ENCODE results near the gene HEPHL1. TPM values are rescaled to one million over a fixed set of nuclear protein-coding genes. Genes with fewer than 3 reads are reported as not detected.

The HEPHL1 gene
- total RNA-seq, 1 donor from 2014 or later = not detected

DNA sequence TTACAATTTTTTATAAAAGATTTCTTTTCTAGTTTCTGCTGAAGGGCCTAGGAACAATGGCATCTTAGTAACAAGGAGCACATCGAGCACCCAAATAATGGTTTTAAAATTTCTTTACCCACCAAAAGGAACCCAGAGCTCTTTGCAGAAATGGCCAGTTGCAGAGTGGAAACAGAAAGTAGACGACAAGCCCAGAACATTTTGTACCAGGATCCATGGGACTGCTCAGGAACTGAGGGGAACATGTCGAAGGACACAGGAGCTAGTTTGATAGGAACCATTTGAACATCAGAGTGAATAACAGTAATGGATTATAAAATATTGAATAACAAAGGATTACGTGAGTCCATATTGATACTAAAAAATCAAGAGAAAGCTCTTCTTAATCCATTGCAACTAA, 124.8 kb downstream of the HEPHL1 start:
- Histone ChIP-seq H3K9me3 (replicated peaks) (no peaks in the 10 kb centered on the region), H3K27ac (replicated peaks) (peak overlapping the region; percentile 16), H3K4me1 (peaks cover 90% of the 10 kb centered on the region), H3K4me3 (no peak overlapping the region), H3K36me3 (no peaks in the 10 kb centered on the region), H3K27me3 (ENCODE audit: low read depth) (no peaks in the 10 kb centered on the region)
- intact Hi-C loops (cut with micrococcal nuclease) = no loop called here
- TF ChIP-seq, protein P1, sequence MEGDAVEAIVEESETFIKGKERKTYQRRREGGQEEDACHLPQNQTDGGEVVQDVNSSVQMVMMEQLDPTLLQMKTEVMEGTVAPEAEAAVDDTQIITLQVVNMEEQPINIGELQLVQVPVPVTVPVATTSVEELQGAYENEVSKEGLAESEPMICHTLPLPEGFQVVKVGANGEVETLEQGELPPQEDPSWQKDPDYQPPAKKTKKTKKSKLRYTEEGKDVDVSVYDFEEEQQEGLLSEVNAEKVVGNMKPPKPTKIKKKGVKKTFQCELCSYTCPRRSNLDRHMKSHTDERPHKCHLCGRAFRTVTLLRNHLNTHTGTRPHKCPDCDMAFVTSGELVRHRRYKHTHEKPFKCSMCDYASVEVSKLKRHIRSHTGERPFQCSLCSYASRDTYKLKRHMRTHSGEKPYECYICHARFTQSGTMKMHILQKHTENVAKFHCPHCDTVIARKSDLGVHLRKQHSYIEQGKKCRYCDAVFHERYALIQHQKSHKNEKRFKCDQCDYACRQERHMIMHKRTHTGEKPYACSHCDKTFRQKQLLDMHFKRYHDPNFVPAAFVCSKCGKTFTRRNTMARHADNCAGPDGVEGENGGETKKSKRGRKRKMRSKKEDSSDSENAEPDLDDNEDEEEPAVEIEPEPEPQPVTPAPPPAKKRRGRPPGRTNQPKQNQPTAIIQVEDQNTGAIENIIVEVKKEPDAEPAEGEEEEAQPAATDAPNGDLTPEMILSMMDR (IDR thresholded peaks at IDR 0.05; ENCODE audit: borderline replicate concordance) = no peak
- no peak for DNase-seq

DNA sequence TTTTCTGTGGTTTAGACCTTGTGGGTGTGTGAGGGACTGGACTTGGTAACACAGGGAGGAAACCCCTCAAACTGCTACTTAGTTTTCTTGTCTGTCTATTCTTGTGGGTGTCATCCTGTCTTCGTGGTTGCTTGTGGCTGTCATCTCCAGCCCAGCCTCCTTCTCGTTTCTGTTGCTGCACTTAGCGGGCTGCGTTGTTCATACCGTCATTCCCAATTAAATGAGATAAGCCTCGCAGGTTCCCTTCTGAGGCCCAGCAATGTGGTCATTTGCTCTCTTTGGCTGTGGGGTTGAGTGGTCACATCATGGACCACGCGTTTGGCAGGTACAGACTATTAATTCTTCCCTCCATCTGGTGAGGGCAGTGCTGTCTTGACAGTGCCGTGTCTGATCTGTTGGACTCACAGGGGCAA, 126.3 kb downstream of the HEPHL1 start:
- no peak overlapping the region for H3K4me3 ChIP-seq
- no peak for DNase-seq
- no peak overlapping the region for H3K27ac ChIP-seq (replicated peaks)
- TF ChIP-seq, protein P1 (IDR thresholded peaks at IDR 0.05; ENCODE audit: borderline replicate concordance) = no peak
- H3K9me3 ChIP-seq (replicated peaks) = no peaks in the 10 kb centered on the region
- no peaks in the 10 kb centered on the region for H3K27me3 ChIP-seq (ENCODE audit: low read depth)
- H3K4me1 ChIP-seq = peaks cover 93% of the 10 kb centered on the region
- no peaks in the 10 kb centered on the region for H3K36me3 ChIP-seq
- intact Hi-C loops (cut with micrococcal nuclease) = no loop called here

DNA sequence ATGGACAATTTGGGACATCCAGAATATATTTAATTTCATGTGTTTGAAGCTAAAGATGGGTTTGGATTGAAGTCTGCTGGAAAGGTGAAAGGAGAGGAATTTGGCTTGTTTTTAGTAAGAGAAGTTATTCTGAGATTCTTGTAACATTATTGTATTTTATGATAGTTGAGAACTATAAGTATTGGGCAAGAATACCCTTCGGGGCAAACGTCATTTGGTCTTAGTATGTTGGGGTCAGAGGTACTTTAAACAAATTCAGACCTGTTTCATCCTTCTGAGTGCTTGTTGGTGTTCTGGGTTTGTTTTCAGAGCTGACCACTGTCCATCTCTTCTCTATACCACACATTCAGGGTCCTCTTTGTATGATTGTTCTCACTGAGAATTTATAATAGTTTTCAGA, 127.0 kb downstream of the HEPHL1 start:
- H3K4me1 ChIP-seq = peaks cover 93% of the 10 kb centered on the region
- TF ChIP-seq, protein P1 (IDR thresholded peaks at IDR 0.05; ENCODE audit: borderline replicate concordance) = no peak
- DNase-seq = no peak
- no peaks in the 10 kb centered on the region for H3K36me3 ChIP-seq
- intact Hi-C loops (cut with micrococcal nuclease) = no loop called here
- no peaks in the 10 kb centered on the region for H3K9me3 ChIP-seq (replicated peaks)
- no peak overlapping the region for H3K27ac ChIP-seq (replicated peaks)
- no peaks in the 10 kb centered on the region for H3K27me3 ChIP-seq (ENCODE audit: low read depth)
- no peak overlapping the region for H3K4me3 ChIP-seq

DNA sequence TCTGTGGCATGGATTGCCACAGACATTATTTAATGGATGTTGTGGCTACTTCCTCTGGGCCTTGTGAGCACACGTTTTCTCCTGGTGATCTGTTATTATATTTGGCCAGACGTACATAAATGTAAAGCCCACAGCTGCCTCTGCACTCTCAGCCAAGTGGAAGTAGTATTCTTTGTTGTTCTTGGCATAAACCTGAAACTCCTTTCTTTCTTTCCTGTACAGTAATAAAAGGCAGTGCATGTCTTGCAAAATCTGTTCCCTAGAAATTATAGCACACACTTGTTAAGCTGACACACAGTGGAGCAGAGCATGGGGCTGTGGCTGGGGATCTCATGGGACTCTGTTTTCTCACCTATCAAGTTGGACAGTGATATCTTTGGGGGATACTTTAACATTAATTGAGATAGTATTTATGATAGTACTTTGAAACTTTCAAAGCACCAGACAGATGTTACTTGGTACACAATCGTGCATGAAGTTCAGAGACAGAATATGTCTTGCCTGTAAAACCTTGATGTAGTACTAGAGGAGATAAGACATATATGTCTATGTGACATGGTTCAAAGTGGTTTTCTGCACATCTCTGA, 128.4 kb downstream of the HEPHL1 start:
- intact Hi-C loops (cut with micrococcal nuclease) = no loop called here
- H3K36me3 ChIP-seq = peaks cover 6% of the 10 kb centered on the region
- no peaks in the 10 kb centered on the region for H3K27me3 ChIP-seq (ENCODE audit: low read depth)
- no peaks in the 10 kb centered on the region for H3K9me3 ChIP-seq (replicated peaks)
- TF ChIP-seq, protein P1 (IDR thresholded peaks at IDR 0.05; ENCODE audit: borderline replicate concordance) = no peak
- H3K4me3 ChIP-seq = no peak overlapping the region
- no peak for DNase-seq
- H3K27ac ChIP-seq (replicated peaks) = no peak overlapping the region
- peaks cover 84% of the 10 kb centered on the region for H3K4me1 ChIP-seq

DNA sequence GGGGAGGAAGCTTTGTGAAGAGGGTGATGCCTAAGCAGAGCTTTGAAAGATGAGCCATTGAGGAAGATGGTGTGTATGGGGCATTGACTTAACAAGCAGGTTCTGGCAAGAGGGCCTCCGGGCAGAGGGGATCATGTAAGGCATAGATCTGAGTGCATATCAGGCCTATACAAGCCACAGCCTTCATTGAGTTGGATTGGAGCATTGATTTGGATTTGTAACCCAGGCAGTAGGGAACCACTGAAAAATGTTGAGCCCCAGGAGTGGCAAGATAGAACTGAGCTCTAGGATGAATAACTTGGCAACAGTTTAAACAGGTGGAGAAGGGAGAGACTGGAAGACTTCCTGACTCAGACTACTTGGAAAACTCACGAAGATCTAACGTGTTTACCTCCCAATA, 128.9 kb downstream of the HEPHL1 start:
- peaks cover 79% of the 10 kb centered on the region for H3K4me1 ChIP-seq

More for the DNA sequence above, 128.9 kb downstream of the HEPHL1 start:
- intact Hi-C loops (cut with micrococcal nuclease) = no loop called here
- TF ChIP-seq, protein P1 (IDR thresholded peaks at IDR 0.05; ENCODE audit: borderline replicate concordance) = no peak
- Histone ChIP-seq H3K4me3 (no peak overlapping the region), H3K36me3 (peaks cover 6% of the 10 kb centered on the region), H3K27me3 (ENCODE audit: low read depth) (no peaks in the 10 kb centered on the region), H3K9me3 (replicated peaks) (no peaks in the 10 kb centered on the region), H3K27ac (replicated peaks) (no peak overlapping the region)
- no peak for DNase-seq
